GM18907 (cell line): ENCODE results near the gene NUP58.
"Not testable (repeated sequence)": the region's sequence is repeated elsewhere in the genome, so short reads cannot be mapped to it uniquely, and the experiment has no call there.

Experiments used
- ATAC-seq: cut with Tn5 transposase; IDR thresholded peaks from one replicate; pipeline ENCODE4 v1.9.1; 2021; ENCODE audit warnings: mild to moderate bottlenecking, moderate library complexity; ENCODE audit not compliant: unreplicated experiment

Gene NUP58

GRCh38 chr13:25302121-25302520 lies 696 bp downstream of the NUP58 start:
- no peak for ATAC-seq

GRCh38 chr13:25306671-25307464 lies 5.4 kb downstream of the NUP58 start:
- no peak for ATAC-seq

- no peak for ATAC-seq
Measured at GRCh38 chr13:25310891-25311290, 9.5 kb downstream of the NUP58 start.

- ATAC-seq, result not testable (repeated sequence)
Measured at GRCh38 chr13:25318946-25319345, 17.5 kb downstream of the NUP58 start.

- ATAC-seq, result no peak
Measured at GRCh38 chr13:25319771-25320170, 18.3 kb downstream of the NUP58 start.

DNA sequence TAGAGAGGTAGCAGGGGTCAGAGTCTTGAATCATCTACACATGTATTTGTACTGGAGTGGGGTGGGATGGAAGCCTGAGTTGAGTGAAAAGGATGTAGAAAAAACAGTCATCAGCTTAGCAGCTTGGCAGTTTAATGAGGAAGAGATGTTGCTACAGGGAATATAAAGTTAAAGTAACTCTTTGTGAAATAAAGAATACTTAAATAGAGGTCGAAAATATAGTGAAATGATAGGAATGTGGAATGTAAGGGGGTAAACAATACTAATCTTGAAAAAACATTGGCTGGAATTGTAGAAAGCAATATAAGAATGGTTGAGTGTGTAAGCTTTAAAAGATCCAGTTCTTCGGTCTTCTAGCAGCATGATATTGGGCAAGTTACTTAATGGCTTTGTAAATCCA lies 22.7 kb downstream of the NUP58 start:
- ATAC-seq, result no peak

DNA sequence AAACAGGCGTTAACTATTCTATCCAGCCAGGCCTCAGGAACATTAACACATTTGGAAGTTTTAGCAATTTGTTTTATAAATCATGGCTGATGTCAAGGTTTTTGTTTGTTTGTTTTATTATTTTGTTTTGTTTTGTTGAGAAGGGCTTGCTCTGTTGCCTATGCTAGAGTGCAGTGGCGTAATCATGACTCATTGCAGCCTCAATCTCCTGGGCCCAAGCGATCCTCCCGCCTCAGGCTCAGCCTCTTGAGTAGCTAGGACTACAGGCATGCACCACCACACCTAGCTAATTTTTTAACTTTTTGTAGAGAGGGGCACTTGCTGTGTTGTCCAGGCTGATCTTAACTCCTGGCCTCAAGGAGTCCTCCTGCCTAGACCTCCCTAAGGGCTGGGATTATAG lies 28.3 kb downstream of the NUP58 start:
- no peak for ATAC-seq

DNA sequence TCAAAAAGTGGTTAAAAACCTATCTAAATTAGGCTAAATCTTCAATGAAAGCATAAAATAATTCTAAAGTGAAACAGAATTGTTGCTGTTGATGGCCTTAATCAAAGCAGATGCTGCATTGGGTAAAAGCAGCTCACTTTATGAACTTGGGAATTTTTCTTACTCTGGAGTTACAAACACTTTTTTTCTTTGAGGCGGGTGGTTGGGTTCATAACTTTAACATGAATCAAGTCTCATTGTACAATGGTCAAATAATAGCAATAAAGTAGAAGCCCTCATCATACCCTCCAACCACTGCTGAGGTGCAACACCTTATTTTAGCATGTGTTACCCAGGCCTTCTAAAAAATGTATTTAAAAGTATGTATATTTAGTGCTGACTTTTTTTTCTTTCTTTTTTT lies 29.1 kb downstream of the NUP58 start:
- no peak for ATAC-seq

GRCh38 chr13:25335856-25336255 lies 34.4 kb downstream of the NUP58 start:
- ATAC-seq, result no peak

DNA sequence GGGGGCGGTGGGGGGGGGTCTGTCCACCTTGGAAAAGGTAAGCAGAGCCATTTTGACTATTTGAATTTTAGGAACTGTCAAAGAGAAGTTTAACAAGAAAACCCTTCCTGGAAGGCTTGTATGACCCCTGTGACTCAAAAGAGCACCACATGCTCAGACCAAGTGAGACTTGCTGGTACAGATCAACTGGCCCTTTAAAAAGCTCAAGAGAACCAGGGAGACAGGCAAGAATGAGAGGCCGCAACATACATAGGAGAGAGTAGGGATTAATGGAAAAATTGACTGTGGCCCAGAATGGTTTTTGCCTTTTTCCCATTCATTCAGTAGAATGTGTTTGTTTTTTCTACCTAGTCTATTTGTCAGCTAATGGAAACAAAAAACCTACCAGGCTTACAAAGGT lies 44.2 kb downstream of the NUP58 start:
- no peak for ATAC-seq

DNA sequence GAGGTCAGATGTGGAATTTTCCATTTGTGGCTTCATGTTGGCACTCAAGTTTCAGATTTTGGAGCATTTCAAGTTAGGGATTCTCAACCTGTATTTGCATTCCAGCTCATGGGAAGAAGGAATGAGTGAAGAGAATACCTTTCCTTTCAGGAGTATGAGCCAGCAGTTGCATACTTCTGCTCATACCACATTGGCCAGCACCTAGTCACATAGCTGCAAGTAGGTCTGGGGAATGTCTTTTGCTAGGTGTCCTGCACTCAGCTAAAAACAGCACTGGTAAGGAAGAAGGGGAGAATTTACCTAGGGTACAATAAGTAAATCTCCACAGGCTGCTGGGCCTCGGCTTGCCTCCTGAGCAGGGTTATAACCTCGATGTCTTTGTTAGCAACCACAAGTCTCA lies 45.7 kb downstream of the NUP58 start:
- no peak for ATAC-seq

DNA sequence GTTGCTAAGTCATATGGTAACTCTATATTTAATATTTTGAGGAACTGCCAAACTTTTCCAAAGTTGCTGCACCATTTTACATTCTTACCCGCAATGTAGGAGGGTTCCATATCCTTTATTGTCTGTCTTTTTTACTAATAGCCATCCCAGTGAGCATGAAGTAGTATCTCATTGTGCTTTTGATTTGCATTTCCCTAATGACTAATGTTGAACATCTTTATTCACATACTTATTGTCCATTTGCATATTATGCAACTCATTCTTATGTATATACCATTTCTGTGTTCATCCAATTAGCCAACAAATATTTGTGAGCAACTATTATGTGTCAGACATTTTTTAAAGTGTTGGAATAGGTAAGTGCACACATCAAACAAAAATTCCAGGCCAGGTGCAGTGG lies 50.0 kb downstream of the NUP58 start:
- no peak for ATAC-seq

GRCh38 chr13:25352230-25352629 lies 50.8 kb downstream of the NUP58 start:
- no peak for ATAC-seq

- no peak for ATAC-seq
Measured at GRCh38 chr13:25352806-25353205, 51.4 kb downstream of the NUP58 start.

DNA sequence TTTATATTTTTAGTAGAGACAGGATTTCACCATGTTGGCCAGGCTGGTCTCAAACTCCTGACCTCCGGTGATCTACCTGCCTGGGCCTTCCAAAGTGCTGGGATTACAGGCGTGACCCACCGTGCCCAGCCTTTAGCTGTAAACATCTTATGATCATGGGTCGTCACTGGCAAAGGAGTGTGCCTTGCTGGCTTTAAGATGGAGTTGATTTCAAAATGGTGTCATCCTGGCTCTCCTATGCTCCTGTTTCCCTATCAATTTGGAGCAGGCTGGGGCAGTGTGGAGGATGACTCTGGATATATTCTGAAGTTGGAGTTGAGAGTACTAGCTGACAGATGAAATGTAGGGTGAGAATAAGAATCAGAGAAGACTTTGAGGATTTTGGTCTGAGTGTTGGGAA lies 51.9 kb downstream of the NUP58 start:
- ATAC-seq, result no peak

DNA sequence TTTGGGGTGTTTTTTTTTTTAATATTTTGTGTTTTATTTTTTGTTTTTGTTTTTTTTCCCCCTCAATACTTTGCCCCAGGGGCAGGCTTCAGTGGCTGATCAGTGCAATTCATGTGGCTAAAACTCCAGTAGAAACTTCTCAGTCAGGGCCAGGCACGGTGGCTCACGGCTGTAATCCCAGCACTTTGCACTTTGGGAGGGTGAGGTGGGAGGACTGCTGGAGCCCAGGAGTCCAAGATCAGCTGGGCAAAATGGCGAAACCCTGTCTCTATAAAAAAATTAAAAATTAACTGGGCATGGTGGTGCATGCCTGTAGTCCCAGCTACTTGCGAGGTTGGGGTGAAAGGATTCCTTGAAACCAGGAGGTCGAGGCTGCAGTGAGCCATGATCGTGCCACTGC lies 53.0 kb downstream of the NUP58 start:
- ATAC-seq, result no peak

- ATAC-seq, result not testable (repeated sequence)
Measured at GRCh38 chr13:25360443-25360842, 59.0 kb downstream of the NUP58 start.

DNA sequence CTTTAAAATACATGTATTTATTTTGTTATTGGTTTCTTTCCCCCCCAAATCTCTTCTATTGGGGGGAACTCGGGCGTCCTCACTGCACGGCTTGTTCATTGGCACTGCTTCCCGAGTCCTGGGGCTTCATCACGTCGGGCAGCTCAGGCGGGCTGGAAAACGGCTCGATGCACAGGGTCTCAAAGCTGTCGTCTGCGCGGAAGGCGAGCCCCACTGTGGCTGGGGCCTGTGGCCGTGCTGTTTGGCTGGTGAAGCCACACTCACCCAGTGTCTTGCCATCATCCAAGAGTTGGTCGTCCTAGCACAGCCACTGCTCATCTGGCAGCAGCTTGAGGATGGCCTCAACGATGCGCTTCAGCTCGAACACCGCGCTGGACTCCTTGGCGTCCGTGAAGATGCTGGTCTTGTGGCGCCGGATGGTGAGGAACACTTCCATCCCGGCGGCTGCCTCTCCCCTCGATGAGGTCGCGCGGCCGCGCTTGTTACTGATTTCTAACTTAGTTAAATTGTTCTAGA lies 64.4 kb downstream of the NUP58 start:
- ATAC-seq, result no peak

GRCh38 chr13:25371158-25371874 lies 69.9 kb downstream of the NUP58 start:
- ATAC-seq, result no peak

DNA sequence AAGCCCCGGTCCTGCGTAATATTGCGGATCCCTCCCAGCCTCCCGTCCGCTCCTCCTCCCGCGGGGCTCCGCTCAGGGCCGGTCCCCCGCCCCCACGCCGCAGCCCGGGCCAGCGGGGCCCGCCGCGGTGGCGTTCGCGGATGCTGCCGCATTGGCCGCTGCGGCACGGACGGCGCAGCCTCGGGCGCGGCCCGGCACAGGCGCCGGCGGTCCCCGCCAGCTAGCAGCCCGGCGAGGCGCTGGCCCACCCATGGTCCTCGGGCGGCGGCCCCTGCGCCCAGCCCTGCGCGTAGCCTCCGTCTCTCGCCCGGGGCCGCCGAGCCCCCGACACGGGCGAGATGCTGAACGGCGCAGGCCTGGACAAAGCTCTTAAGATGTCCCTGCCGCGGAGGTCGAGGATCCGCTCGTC lies 70.5 kb downstream of the NUP58 start, which contains the start of gene ATP8A2:
Gene ATP8A2 (plus strand): TSS at position 100 of the 409 bp plus-strand sequence. CDS start 239 bp downstream, at position 339.
- no peak for ATAC-seq

DNA sequence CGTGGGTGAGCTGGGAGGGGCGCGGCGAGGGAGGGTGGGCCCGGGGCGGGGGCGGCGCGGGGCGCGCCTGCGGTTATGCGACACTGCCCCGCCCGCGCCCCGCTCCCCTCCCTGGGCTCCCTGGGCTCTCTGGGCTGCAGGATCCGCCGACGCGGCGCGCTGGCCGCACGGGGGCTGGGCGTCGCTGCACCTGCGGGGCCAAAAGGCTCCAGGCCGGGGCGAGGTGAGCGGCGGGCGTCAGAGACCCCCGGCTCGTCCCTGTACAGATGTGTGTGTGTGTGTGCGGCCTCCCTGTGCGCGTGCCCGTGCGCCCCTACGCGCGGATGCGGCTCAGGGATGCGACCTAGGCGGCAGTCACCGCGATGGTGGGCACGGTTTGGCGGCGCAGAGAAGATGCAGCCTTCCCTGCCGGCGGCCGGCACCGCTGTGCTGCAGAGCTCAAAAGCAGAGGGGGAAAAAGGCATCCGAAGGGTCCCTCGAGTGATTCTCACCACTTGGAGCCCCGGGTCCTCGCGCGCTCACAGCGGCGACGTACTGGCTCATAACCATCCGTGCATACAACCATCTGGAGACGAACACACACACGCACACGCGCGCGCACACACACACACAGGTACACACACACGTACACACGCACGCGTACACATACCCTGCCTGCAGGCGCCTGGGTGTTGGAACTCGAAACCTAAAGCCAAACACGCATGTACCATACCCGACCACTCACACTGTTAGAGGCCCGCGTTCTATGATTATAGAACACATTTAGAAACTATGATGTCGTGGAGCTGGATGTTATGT lies 71.1 kb downstream of the NUP58 start:
- ATAC-seq, result no peak
